MM.1S (cell line): ENCODE results near the gene IFT20.

Source experiments
- DNase-seq: peaks from one replicate; pipeline ENCODE4 v3.0.0-alpha.2; 2015
- H2AFZ ChIP-seq: fragments of 300-600 bp; sonication (generic); 2 replicates; pipeline ENCODE4 v1.6.0; 2016; ENCODE audit warnings: antibody characterized with exemption, low read length
- H3F3A ChIP-seq: fragments of 300-600 bp; sonication (generic); 2 replicates; pipeline ENCODE4 v1.6.1; 2016; ENCODE audit warnings: mild to moderate bottlenecking, antibody characterized with exemption, low read length, moderate library complexity, mixed read lengths; ENCODE audit not compliant: insufficient read depth
- H3K27ac ChIP-seq: fragments of 300-600 bp; sonication (generic); 2 replicates; pipeline ENCODE4 v1.5.1; 2016; ENCODE audit warnings: mild to moderate bottlenecking, low read length
- H3K27me3 ChIP-seq: fragments of 300-600 bp; sonication (generic); replicated peaks from 2 replicates; pipeline ENCODE4 v1.6.0; 2016; ENCODE audit warnings: low read length; ENCODE audit not compliant: insufficient read depth
- H3K36me3 ChIP-seq: fragments of 300-600 bp; sonication (generic); replicated peaks from 2 replicates; pipeline ENCODE4 v1.6.1; 2016; ENCODE audit warnings: mild to moderate bottlenecking, low read length, mixed read lengths; ENCODE audit not compliant: insufficient read depth
- H3K4me1 ChIP-seq: fragments of 300-600 bp; sonication (generic); 2 replicates; pipeline ENCODE4 v1.6.1; 2016; ENCODE audit warnings: low read length, mixed read lengths
- H3K4me2 ChIP-seq: fragments of 300-600 bp; sonication (generic); 2 replicates; pipeline ENCODE4 v1.6.0; 2016; ENCODE audit warnings: low read depth, low read length
- H3K4me3 ChIP-seq: fragments of 300-600 bp; sonication (generic); 2 replicates; pipeline ENCODE4 v1.5.1; 2016; ENCODE audit warnings: low read length, mixed read lengths
- H3K79me2 ChIP-seq: fragments of 300-600 bp; sonication (generic); 2 replicates; pipeline ENCODE4 v1.6.1; 2016; ENCODE audit warnings: mixed run types, low read length, mixed read lengths
- H3K9ac ChIP-seq: fragments of 300-600 bp; sonication (generic); 2 replicates; pipeline ENCODE4 v1.6.1; 2016; ENCODE audit warnings: low read length, mixed read lengths
- H3K9me2 ChIP-seq: fragments of 300-600 bp; sonication (generic); replicated peaks from 2 replicates; pipeline ENCODE4 v1.6.1; 2016; ENCODE audit warnings: mild to moderate bottlenecking, low read length, mixed read lengths; ENCODE audit not compliant: insufficient read depth
- H3K9me3 ChIP-seq: fragments of 300-600 bp; sonication (generic); replicated peaks from 2 replicates; pipeline ENCODE4 v1.6.1; 2016; ENCODE audit warnings: mild to moderate bottlenecking, low read length, mixed read lengths; ENCODE audit not compliant: insufficient read depth
- H4K20me1 ChIP-seq: fragments of 300-600 bp; sonication (generic); 2 replicates; pipeline ENCODE4 v1.6.1; 2016; ENCODE audit warnings: mild to moderate bottlenecking, low read length, moderate library complexity, mixed read lengths; ENCODE audit not compliant: insufficient read depth
- CTCF ChIP-seq: fragments of 300-600 bp; sonication (generic); IDR thresholded peaks from 2 replicates; pipeline ENCODE4 v1.5.1; 2016; ENCODE audit warnings: antibody characterized with exemption, low read length, mixed read lengths
- EZH2 ChIP-seq: fragments of 300-600 bp; sonication (generic); optimal IDR thresholded peaks from 2 replicates; pipeline ENCODE3; 2017; ENCODE audit warnings: low read depth, mild to moderate bottlenecking, antibody characterized with exemption, low read length, mixed read lengths
- EZH2phosphoT487 ChIP-seq: fragments of 300-600 bp; sonication (generic); IDR thresholded peaks from 2 replicates; pipeline ENCODE4 v1.6.1; 2018; ENCODE audit warnings: antibody characterized with exemption, low read length

IFT20 gene

GRCh38 chr17:28350271-28350670, 15.0 kb upstream of the IFT20 start:
- DNase-seq: no peak
- H3K27ac ChIP-seq: no peak overlapping the region
- H3K79me2 ChIP-seq: no peaks in the 10 kb centered on the region
- H3K27me3 ChIP-seq: no peaks in the 10 kb centered on the region
- no peak for TF ChIP-seq EZH2phosphoT487
- no peak for TF ChIP-seq EZH2
- TF ChIP-seq CTCF: no peak
- H3K4me3 ChIP-seq: no peak overlapping the region
- H3K9me2 ChIP-seq: no peaks in the 10 kb centered on the region
- H3K9me3 ChIP-seq: no peaks in the 10 kb centered on the region
- peaks cover 1% of the 10 kb centered on the region; the same call in 1 of the 2 replicates for H3K4me1 ChIP-seq
- H4K20me1 ChIP-seq: no peaks in the 10 kb centered on the region
- no peak overlapping the region for H2AFZ ChIP-seq
- no peak overlapping the region for H3K9ac ChIP-seq
- peaks cover 17% of the 10 kb centered on the region for H3K36me3 ChIP-seq
- H3K4me2 ChIP-seq: no peak overlapping the region
- no peaks in the 10 kb centered on the region for H3F3A ChIP-seq

GRCh38 chr17:28348979-28349378, 13.7 kb upstream of the IFT20 start:
- H3K27me3 ChIP-seq: no peaks in the 10 kb centered on the region
- H3F3A ChIP-seq: peaks cover 9% of the 10 kb centered on the region
- peaks cover 17% of the 10 kb centered on the region for H3K36me3 ChIP-seq
- no peak overlapping the region for H3K9ac ChIP-seq
- no peak overlapping the region for H3K4me3 ChIP-seq
- H3K9me3 ChIP-seq: no peaks in the 10 kb centered on the region
- H2AFZ ChIP-seq: no peak overlapping the region
- no peak for TF ChIP-seq EZH2phosphoT487
- no peak for TF ChIP-seq CTCF
- TF ChIP-seq EZH2: no peak
- DNase-seq: no peak
- no peak overlapping the region for H3K27ac ChIP-seq
- H4K20me1 ChIP-seq: no peaks in the 10 kb centered on the region
- no peaks in the 10 kb centered on the region for H3K9me2 ChIP-seq
- H3K4me2 ChIP-seq: no peak overlapping the region
- no peaks in the 10 kb centered on the region for H3K79me2 ChIP-seq
- H3K4me1 ChIP-seq: peaks cover 14% of the 10 kb centered on the region

- no peak for DNase-seq
- no peak overlapping the region for H2AFZ ChIP-seq
- no peak overlapping the region for H3K4me2 ChIP-seq
- H3F3A ChIP-seq: peaks cover 22% of the 10 kb centered on the region
- H3K9me2 ChIP-seq: no peaks in the 10 kb centered on the region
- TF ChIP-seq EZH2phosphoT487 (no peak), EZH2 (no peak), CTCF (no peak)
- no peaks in the 10 kb centered on the region for H3K79me2 ChIP-seq
- peaks cover 17% of the 10 kb centered on the region for H3K36me3 ChIP-seq
- H3K9ac ChIP-seq: no peak overlapping the region
- no peak overlapping the region for H3K4me3 ChIP-seq
- H4K20me1 ChIP-seq: no peaks in the 10 kb centered on the region
- H3K27me3 ChIP-seq: no peaks in the 10 kb centered on the region
- no peak overlapping the region for H3K27ac ChIP-seq
- no peaks in the 10 kb centered on the region for H3K9me3 ChIP-seq
- peaks cover 26% of the 10 kb centered on the region for H3K4me1 ChIP-seq
These were observed 12.1 kb upstream of the IFT20 start for GRCh38 chr17:28347261-28347891.
